H9 (cell line): ENCODE measurements around the gene LRP3. TPM values are rescaled to one million over a fixed set of nuclear protein-coding genes. Genes with fewer than 3 reads are reported as not detected.

ENCODE experiments used
- DNase-seq: peaks from one replicate; pipeline ENCODE4 v3.0.0-alpha.2; 2017
- H2AFZ ChIP-seq: one replicate; pipeline ENCODE4 v1.6.1; 2013; ENCODE audit warnings: mild to moderate bottlenecking, low read length, control low read depth, moderate library complexity
- H2AK5ac ChIP-seq: 2 replicates; pipeline ENCODE4 v1.6.1; 2013; ENCODE audit warnings: low read length, control low read depth, mixed read lengths; ENCODE audit not compliant: insufficient read length
- H2BK120ac ChIP-seq: one replicate; pipeline ENCODE4 v1.6.1; 2013; ENCODE audit warnings: low read depth, mild to moderate bottlenecking, low read length, control low read depth, inconsistent platforms; ENCODE audit not compliant: poor library complexity, severe bottlenecking
- H2BK12ac ChIP-seq: 2 replicates; pipeline ENCODE4 v1.6.1; 2013; ENCODE audit warnings: low read length, control low read depth, mixed read lengths, low read depth; ENCODE audit not compliant: insufficient read length
- H2BK15ac ChIP-seq: 2 replicates; pipeline ENCODE4 v1.6.1; 2013; ENCODE audit warnings: low read depth, low read length, control low read depth
- H2BK20ac ChIP-seq: one replicate; pipeline ENCODE4 v1.6.1; 2013; ENCODE audit warnings: low read depth, mild to moderate bottlenecking, low read length, control low read depth, inconsistent platforms; ENCODE audit not compliant: poor library complexity, severe bottlenecking
- H2BK5ac ChIP-seq: 2 replicates; pipeline ENCODE4 v1.6.1; 2013; ENCODE audit warnings: low read length, control low read depth, mixed read lengths; ENCODE audit not compliant: insufficient read length
- H3K14ac ChIP-seq: 2 replicates; pipeline ENCODE4 v1.6.1; 2013; ENCODE audit warnings: low read length, control low read depth; ENCODE audit not compliant: insufficient read depth
- H3K18ac ChIP-seq: 2 replicates; pipeline ENCODE4 v1.6.1; 2013; ENCODE audit warnings: low read depth, mild to moderate bottlenecking, mixed read lengths, low read length, control low read depth; ENCODE audit not compliant: insufficient read length
- H3K23ac ChIP-seq: 2 replicates; pipeline ENCODE4 v1.6.1; 2013; ENCODE audit warnings: low read length, control low read depth, mixed read lengths, low read depth; ENCODE audit not compliant: insufficient read length
- H3K23me2 ChIP-seq: 2 replicates; pipeline ENCODE4 v1.6.1; 2013; ENCODE audit warnings: low read depth, mild to moderate bottlenecking, mixed read lengths, low read length, control low read depth; ENCODE audit not compliant: insufficient read length, poor library complexity, severe bottlenecking
- H3K27ac ChIP-seq: 2 replicates; pipeline ENCODE4 v1.5.1; 2013; ENCODE audit warnings: low read length, control low read depth, mixed read lengths, low read depth; ENCODE audit not compliant: insufficient read length
- H3K27me3 ChIP-seq: 2 replicates; pipeline ENCODE4 v1.6.1; 2013; ENCODE audit warnings: low read length, control low read depth, inconsistent platforms; ENCODE audit not compliant: insufficient read depth
- H3K4ac ChIP-seq: 2 replicates; pipeline ENCODE4 v1.6.1; 2013; ENCODE audit warnings: low read depth, mild to moderate bottlenecking, control low read depth, inconsistent platforms, low read length, moderate library complexity
- H3K4me1 ChIP-seq: 2 replicates; pipeline ENCODE4 v1.6.1; 2013; ENCODE audit warnings: low read length, control low read depth, inconsistent platforms; ENCODE audit not compliant: insufficient read depth
- H3K4me2 ChIP-seq: 2 replicates; pipeline ENCODE4 v1.6.1; 2013; ENCODE audit warnings: low read length, control low read depth, mixed read lengths; ENCODE audit not compliant: insufficient read length, insufficient read depth
- H3K56ac ChIP-seq: 2 replicates; pipeline ENCODE4 v1.6.1; 2013; ENCODE audit warnings: low read depth, mild to moderate bottlenecking, mixed read lengths, low read length, control low read depth; ENCODE audit not compliant: insufficient read length
- H3K79me1 ChIP-seq: 2 replicates; pipeline ENCODE4 v1.6.1; 2013; ENCODE audit warnings: low read depth, mild to moderate bottlenecking, moderate library complexity, low read length, control low read depth, inconsistent platforms; ENCODE audit not compliant: insufficient read depth, poor library complexity, severe bottlenecking
- H3K79me2 ChIP-seq: 2 replicates; pipeline ENCODE4 v1.6.1; 2013; ENCODE audit warnings: low read length, control low read depth, inconsistent platforms; ENCODE audit not compliant: insufficient read depth
- H3K9ac ChIP-seq: 2 replicates; pipeline ENCODE4 v1.6.1; 2013; ENCODE audit warnings: low read length, control low read depth, mixed read lengths; ENCODE audit not compliant: insufficient read length; ENCODE audit errors: extremely low read depth
- H3K9me3 ChIP-seq: one replicate; pipeline ENCODE4 v1.6.1; 2013; ENCODE audit warnings: low read depth, low read length, inconsistent platforms; ENCODE audit not compliant: control insufficient read depth
- H3T11ph ChIP-seq: one replicate; pipeline ENCODE4 v1.6.1; 2013; ENCODE audit warnings: mild to moderate bottlenecking, low read length, control low read depth, inconsistent platforms
- H4K20me1 ChIP-seq: one replicate; pipeline ENCODE4 v1.6.1; 2013; ENCODE audit not compliant: control insufficient read depth, insufficient read length, insufficient read depth
- H4K5ac ChIP-seq: 2 replicates; pipeline ENCODE4 v1.6.1; 2013; ENCODE audit warnings: low read depth, mild to moderate bottlenecking, mixed read lengths, low read length, control low read depth; ENCODE audit not compliant: insufficient read length
- H4K8ac ChIP-seq: replicated peaks from 2 replicates; pipeline ENCODE4 v1.6.1; 2013; ENCODE audit warnings: low read length, control low read depth, mixed read lengths, low read depth; ENCODE audit not compliant: insufficient read length
- H4K91ac ChIP-seq: 2 replicates; pipeline ENCODE4 v1.6.1; 2013; ENCODE audit warnings: low read depth, mild to moderate bottlenecking, moderate library complexity, mixed read lengths, low read length, control low read depth; ENCODE audit not compliant: insufficient read length
- H3K27ac Mint-ChIP-seq, 3 experiments: 2 replicates in 2 of 3; 3 replicates in 1 of 3; pipeline ENCODE4 v1.8.0; 2020 to 2021; ENCODE audit warnings: mixed read lengths in 3 of 3, mild to moderate bottlenecking in 1 of 3, moderate library complexity in 1 of 3
- H3K27me3 Mint-ChIP-seq: 2 replicates; pipeline ENCODE4 v1.8.0; 2021; ENCODE audit warnings: low read depth, mild to moderate bottlenecking, moderate library complexity, mixed read lengths
- H3K36me3 Mint-ChIP-seq, 3 experiments: 2 replicates in 2 of 3; 3 replicates in 1 of 3; pipeline ENCODE4 v1.8.0; 2020 to 2021; ENCODE audit warnings: low read depth in 3 of 3, mixed read lengths in 3 of 3; ENCODE audit not compliant: insufficient read depth in 1 of 3
- H3K4me1 Mint-ChIP-seq, 2 experiments: 2 replicates each; pipeline ENCODE4 v1.8.0; 2020; ENCODE audit warnings: mixed read lengths in 2 of 2
- H3K4me3 Mint-ChIP-seq, 2 experiments: 2 replicates in 1 of 2; 3 replicates in 1 of 2; pipeline ENCODE4 v1.8.0; 2020 to 2021; ENCODE audit warnings: mild to moderate bottlenecking in 2 of 2, mixed read lengths in 2 of 2, moderate library complexity in 1 of 2
- H3K9me3 Mint-ChIP-seq, 2 experiments: 2 replicates in 1 of 2; 3 replicates in 1 of 2; pipeline ENCODE4 v1.8.0; 2020; ENCODE audit warnings: mild to moderate bottlenecking in 2 of 2, mixed read lengths in 2 of 2, moderate library complexity in 1 of 2
- CTCF ChIP-seq: fragments of 200-600 bp; sonication (generic); conservative IDR thresholded peaks from 3 replicates; pipeline ENCODE4 v1.8.0; 2021; ENCODE audit warnings: antibody characterized with exemption, mild to moderate bottlenecking
- WGBS: extraction: QIAGEN DNeasy Blood & Tissue Kit; methylation state at CpG from one replicate; pipeline ENCODE4 v1.1.7; 2013; ENCODE audit warnings: missing lambda C conversion rate, low lambda C conversion rate, mixed read lengths; ENCODE audit not compliant: insufficient read length; ENCODE audit errors: extremely low coverage; 5-methylcytosine and 5-hydroxymethylcytosine counted together
- total RNA-seq: library from RNA; stranded (reverse); gene quantifications from 2 replicates; pipeline ENCODE4 v1.2.1, GENCODE V29; 2021

The LRP3 gene
- total RNA-seq, 1 experiment from 2014 or later, result 29.2 TPM

GRCh38 chr19:33241530-33242101 lies 47.5 kb downstream of the LRP3 start:
- TF ChIP-seq CTCF, result peak; percentile 89

More at GRCh38 chr19:33241530-33242101, 47.5 kb downstream of the LRP3 start:
- Histone ChIP-seq H2AFZ (no peak overlapping the region), H2BK15ac (no peak overlapping the region), H4K20me1 (no peaks in the 10 kb centered on the region), H3K23ac (no peak overlapping the region), H3K56ac (no peak overlapping the region), H3K4ac (no peak overlapping the region), H4K5ac (no peak overlapping the region), H2BK12ac (no peak overlapping the region), H3K4me1 (no peaks in the 10 kb centered on the region), H3K23me2 (no peaks in the 10 kb centered on the region), H3K18ac (no peak overlapping the region), H3K27ac (no peak overlapping the region), H3K4me2 (no peak overlapping the region), H4K8ac (no peak overlapping the region), H3K14ac (no peak overlapping the region), H2BK120ac (no peak overlapping the region), H3T11ph (no peak overlapping the region), H3K79me1 (no peaks in the 10 kb centered on the region), H2AK5ac (no peak overlapping the region), H3K27me3 (no peaks in the 10 kb centered on the region), H2BK20ac (no peak overlapping the region), H3K9ac (no peak overlapping the region), H4K91ac (no peak overlapping the region), H3K79me2 (no peaks in the 10 kb centered on the region), H2BK5ac (no peak overlapping the region), H3K9me3 (no peaks in the 10 kb centered on the region)
- H3K4me1 Mint-ChIP-seq, result peaks cover 0 to 4% of the 10 kb centered on the region in 2 experiments; a peak in 1 of 4 replicates
- no CpG with 5 or more reads among the region's 22 CpGs for WGBS
- H3K27ac Mint-ChIP-seq, result no peak overlapping the region
- H3K4me3 Mint-ChIP-seq, result no peak overlapping the region
- H3K9me3 Mint-ChIP-seq, result peaks cover 9 to 10% of the 10 kb centered on the region in 2 experiments; a peak in 3 of 5 replicates
- H3K36me3 Mint-ChIP-seq, result peaks cover 0 to 5% (median 3%) of the 10 kb centered on the region in 3 experiments; a peak in 2 of 7 replicates
- peaks cover 14% of the 10 kb centered on the region for H3K27me3 Mint-ChIP-seq
- DNase-seq, result no peak
